HepG2 (cell line): ENCODE data around the gene PERCC1. TPM values are rescaled to one million over a fixed set of nuclear protein-coding genes. Genes with fewer than 3 reads are reported as not detected.

Source experiments
- ARNT ChIP-seq: fragments of 450-650 bp; IDR thresholded peaks from 2 replicates; pipeline ENCODE4 v1.6.1; 2017
- ELF4 ChIP-seq: sonication (generic); formaldehyde crosslinking; IDR thresholded peaks from 2 replicates; pipeline ENCODE4 v1.5.0; 2020; ENCODE audit warnings: missing genetic modification reagents, mild to moderate bottlenecking, moderate library complexity, borderline replicate concordance
- GATA4 ChIP-seq: sonication (generic); IDR thresholded peaks from 2 replicates; pipeline ENCODE4 v1.6.1; 2016; ENCODE audit warnings: antibody characterized with exemption, low read depth, borderline replicate concordance
- MED8 ChIP-seq: sonication (generic); formaldehyde crosslinking; IDR thresholded peaks from 2 replicates; pipeline ENCODE4 v1.8.1; 2023; ENCODE audit warnings: mild to moderate bottlenecking, missing genetic modification reagents; ENCODE audit not compliant: insufficient replicate concordance
- NAIF1 ChIP-seq: sonication (generic); formaldehyde crosslinking; IDR thresholded peaks from 2 replicates; pipeline ENCODE4 v1.5.0; 2020; ENCODE audit warnings: mild to moderate bottlenecking, missing genetic modification reagents, borderline replicate concordance
- PITX1 ChIP-seq: sonication (generic); formaldehyde crosslinking; IDR thresholded peaks from 2 replicates; pipeline ENCODE4 v1.5.1; 2020; ENCODE audit warnings: mild to moderate bottlenecking, missing genetic modification reagents
- POLR2G ChIP-seq: fragments of 200-400 bp; formaldehyde crosslinking; IDR thresholded peaks from 2 replicates; pipeline ENCODE4 v1.6.1; 2018; ENCODE audit warnings: mild to moderate bottlenecking, low read depth, low read length, moderate library complexity
- RBM22 ChIP-seq: fragments of 200-400 bp; formaldehyde crosslinking; optimal IDR thresholded peaks from 2 replicates; pipeline ENCODE3; 2017; ENCODE audit warnings: mild to moderate bottlenecking, low read length, moderate library complexity
- SCMH1 ChIP-seq: sonication (generic); formaldehyde crosslinking; IDR thresholded peaks from 2 replicates; pipeline ENCODE4 v1.9.0; 2021; ENCODE audit warnings: missing genetic modification reagents, mild to moderate bottlenecking, borderline replicate concordance
- SOX5 ChIP-seq: IDR thresholded peaks from 2 replicates; pipeline ENCODE4 v1.6.1; 2016; ENCODE audit warnings: borderline replicate concordance
- TCF12 ChIP-seq, 2 experiments: fragments of 450-650 bp in 1 of 2; sonication (generic) in 1 of 2; formaldehyde crosslinking in 1 of 2; IDR thresholded peaks; 2 replicates each; pipeline versions ENCODE4 v1.6.1 to v1.8.0; 2017 to 2022; ENCODE audit warnings: antibody characterized with exemption in 1 of 2, mild to moderate bottlenecking in 1 of 2, missing genetic modification reagents in 1 of 2, moderate library complexity in 1 of 2
- ZNF101 ChIP-seq: sonication (generic); formaldehyde crosslinking; IDR thresholded peaks from 2 replicates; pipeline ENCODE4 v1.4.0; 2020; ENCODE audit warnings: mild to moderate bottlenecking, low read depth, missing genetic modification reagents, borderline replicate concordance
- ZNF12 ChIP-seq: sonication (generic); formaldehyde crosslinking; IDR thresholded peaks from 2 replicates; pipeline ENCODE4 v1.5.0; 2020; ENCODE audit warnings: missing genetic modification reagents
- ZNF260 ChIP-seq: sonication (generic); formaldehyde crosslinking; IDR thresholded peaks from 2 replicates; pipeline ENCODE4 v1.4.0; 2020; ENCODE audit warnings: missing genetic modification reagents, low read depth, mild to moderate bottlenecking, borderline replicate concordance
- ZNF343 ChIP-seq: sonication (generic); formaldehyde crosslinking; IDR thresholded peaks from 2 replicates; pipeline ENCODE4 v1.4.0; 2020; ENCODE audit warnings: mild to moderate bottlenecking, missing genetic modification reagents
- ZNF350 ChIP-seq: sonication (generic); formaldehyde crosslinking; IDR thresholded peaks from 2 replicates; pipeline ENCODE4 v1.4.0; 2020; ENCODE audit warnings: mild to moderate bottlenecking, low read depth, missing genetic modification reagents, borderline replicate concordance
- ZNF354B ChIP-seq: sonication (generic); formaldehyde crosslinking; IDR thresholded peaks from 2 replicates; pipeline ENCODE4 v1.8.0; 2022; ENCODE audit warnings: mild to moderate bottlenecking, missing genetic modification reagents
- ZNF530 ChIP-seq: sonication (generic); formaldehyde crosslinking; IDR thresholded peaks from 2 replicates; pipeline ENCODE4 v1.5.0; 2020; ENCODE audit warnings: low read depth, mild to moderate bottlenecking, missing genetic modification reagents
- ZNF775 ChIP-seq: sonication (generic); formaldehyde crosslinking; IDR thresholded peaks from 2 replicates; pipeline ENCODE4 v1.4.0; 2020; ENCODE audit warnings: missing genetic modification reagents, mild to moderate bottlenecking, moderate library complexity, borderline replicate concordance
- ZNF777 ChIP-seq: sonication (generic); formaldehyde crosslinking; IDR thresholded peaks from 2 replicates; pipeline ENCODE4 v1.4.0; 2020; ENCODE audit warnings: missing genetic modification reagents
- ZNF879 ChIP-seq: sonication (generic); formaldehyde crosslinking; IDR thresholded peaks from 2 replicates; pipeline ENCODE4 v1.8.1; 2023; ENCODE audit warnings: missing genetic modification reagents
- ZSCAN25 ChIP-seq: sonication (generic); formaldehyde crosslinking; IDR thresholded peaks from 2 replicates; pipeline ENCODE4 v1.8.0; 2022; ENCODE audit warnings: mild to moderate bottlenecking, missing genetic modification reagents
- polyA plus RNA-seq, 8 experiments: library from polyadenylated mRNA; depleted of rRNA in 3 of 8; stranded (reverse) in 7 of 8; unstranded in 1 of 8; fragments of >200 nt; fragmentation: Illumina TruSeq in 4 of 8; extraction: Trizol in 4 of 8; gene quantifications; 2 replicates each; pipeline versions ENCODE4 v1.2.1 to v1.2.3, GENCODE V29; 2011 to 2016; ENCODE audit warnings: low read depth in 4 of 8, missing spikeins in 1 of 8, mixed read lengths in 1 of 8; ENCODE audit not compliant: insufficient read depth in 1 of 8
- total RNA-seq, 5 experiments: library from RNA; depleted of rRNA; stranded (reverse); fragments of >200 nt; fragmentation: Illumina TruSeq; extraction: Trizol; gene quantifications; 2 replicates each; pipeline ENCODE4 v1.2.3, GENCODE V29; 2016; ENCODE audit warnings: low read depth in 1 of 5
- TF ChIP-seq, protein P1 (sequence below): sonication (generic); formaldehyde crosslinking; IDR thresholded peaks from 2 replicates; pipeline ENCODE4 v1.5.0; 2020; ENCODE audit warnings: mild to moderate bottlenecking, missing genetic modification reagents, borderline replicate concordance
- TF ChIP-seq, protein P2 (sequence below): sonication (generic); formaldehyde crosslinking; IDR thresholded peaks from 2 replicates; pipeline ENCODE4 v1.4.0; 2020; ENCODE audit warnings: mild to moderate bottlenecking, missing genetic modification reagents

PERCC1 gene
- total and polyA plus RNA-seq, 2 of the 13 experiments (the other 11 are each of a cell fraction or from before 2014, with no cell fraction given): 0.15 TPM; not detected in 1

DNA sequence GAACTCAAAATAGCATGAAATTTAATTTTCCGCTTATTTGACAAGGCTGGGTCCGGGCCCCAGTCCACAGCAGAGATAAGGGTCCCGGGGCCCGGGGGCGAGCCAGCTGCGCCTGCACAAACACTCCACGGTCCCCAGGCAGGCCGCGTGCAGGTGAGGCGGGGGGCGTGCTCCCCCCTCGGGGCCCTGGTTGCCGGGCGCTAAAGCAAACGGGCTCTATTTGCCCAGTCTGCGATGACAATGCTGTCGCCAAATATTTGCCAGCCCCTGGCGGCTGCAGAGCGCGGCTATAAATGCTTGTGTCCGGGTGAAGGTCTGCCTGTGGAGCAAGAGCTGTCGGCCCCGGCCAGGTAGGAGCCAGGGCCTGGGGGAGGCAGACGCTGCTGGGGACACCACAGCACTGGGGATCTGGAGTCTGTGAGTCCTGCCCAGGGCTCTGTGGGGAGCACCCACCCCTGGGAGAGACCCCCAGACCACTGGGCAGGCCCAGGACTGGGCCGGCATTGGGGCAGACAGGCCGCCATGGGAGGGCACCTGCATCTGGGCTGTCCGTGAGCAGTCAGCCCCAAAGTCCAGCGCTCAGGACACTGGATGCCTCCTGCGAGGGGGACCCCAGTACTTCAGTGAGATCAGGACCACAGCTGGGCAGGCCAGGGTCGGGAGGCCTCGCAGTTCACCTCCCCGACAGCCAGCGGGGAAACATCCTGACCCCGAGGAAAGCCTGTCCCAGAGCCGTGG lies at the start of gene PERCC1 (continued):
- TF ChIP-seq ZNF101 (CRISPR knock-in tag): no peak
- TF ChIP-seq, protein P1, sequence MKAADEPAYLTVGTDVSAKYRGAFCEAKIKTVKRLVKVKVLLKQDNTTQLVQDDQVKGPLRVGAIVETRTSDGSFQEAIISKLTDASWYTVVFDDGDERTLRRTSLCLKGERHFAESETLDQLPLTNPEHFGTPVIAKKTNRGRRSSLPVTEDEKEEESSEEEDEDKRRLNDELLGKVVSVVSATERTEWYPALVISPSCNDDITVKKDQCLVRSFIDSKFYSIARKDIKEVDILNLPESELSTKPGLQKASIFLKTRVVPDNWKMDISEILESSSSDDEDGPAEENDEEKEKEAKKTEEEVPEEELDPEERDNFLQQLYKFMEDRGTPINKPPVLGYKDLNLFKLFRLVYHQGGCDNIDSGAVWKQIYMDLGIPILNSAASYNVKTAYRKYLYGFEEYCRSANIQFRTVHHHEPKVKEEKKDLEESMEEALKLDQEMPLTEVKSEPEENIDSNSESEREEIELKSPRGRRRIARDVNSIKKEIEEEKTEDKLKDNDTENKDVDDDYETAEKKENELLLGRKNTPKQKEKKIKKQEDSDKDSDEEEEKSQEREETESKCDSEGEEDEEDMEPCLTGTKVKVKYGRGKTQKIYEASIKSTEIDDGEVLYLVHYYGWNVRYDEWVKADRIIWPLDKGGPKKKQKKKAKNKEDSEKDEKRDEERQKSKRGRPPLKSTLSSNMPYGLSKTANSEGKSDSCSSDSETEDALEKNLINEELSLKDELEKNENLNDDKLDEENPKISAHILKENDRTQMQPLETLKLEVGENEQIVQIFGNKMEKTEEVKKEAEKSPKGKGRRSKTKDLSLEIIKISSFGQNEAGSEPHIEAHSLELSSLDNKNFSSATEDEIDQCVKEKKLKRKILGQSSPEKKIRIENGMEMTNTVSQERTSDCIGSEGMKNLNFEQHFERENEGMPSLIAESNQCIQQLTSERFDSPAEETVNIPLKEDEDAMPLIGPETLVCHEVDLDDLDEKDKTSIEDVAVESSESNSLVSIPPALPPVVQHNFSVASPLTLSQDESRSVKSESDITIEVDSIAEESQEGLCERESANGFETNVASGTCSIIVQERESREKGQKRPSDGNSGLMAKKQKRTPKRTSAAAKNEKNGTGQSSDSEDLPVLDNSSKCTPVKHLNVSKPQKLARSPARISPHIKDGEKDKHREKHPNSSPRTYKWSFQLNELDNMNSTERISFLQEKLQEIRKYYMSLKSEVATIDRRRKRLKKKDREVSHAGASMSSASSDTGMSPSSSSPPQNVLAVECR: peak; percentile 50; the same call in 1 of the 2 replicates
- TF ChIP-seq, protein P2, sequence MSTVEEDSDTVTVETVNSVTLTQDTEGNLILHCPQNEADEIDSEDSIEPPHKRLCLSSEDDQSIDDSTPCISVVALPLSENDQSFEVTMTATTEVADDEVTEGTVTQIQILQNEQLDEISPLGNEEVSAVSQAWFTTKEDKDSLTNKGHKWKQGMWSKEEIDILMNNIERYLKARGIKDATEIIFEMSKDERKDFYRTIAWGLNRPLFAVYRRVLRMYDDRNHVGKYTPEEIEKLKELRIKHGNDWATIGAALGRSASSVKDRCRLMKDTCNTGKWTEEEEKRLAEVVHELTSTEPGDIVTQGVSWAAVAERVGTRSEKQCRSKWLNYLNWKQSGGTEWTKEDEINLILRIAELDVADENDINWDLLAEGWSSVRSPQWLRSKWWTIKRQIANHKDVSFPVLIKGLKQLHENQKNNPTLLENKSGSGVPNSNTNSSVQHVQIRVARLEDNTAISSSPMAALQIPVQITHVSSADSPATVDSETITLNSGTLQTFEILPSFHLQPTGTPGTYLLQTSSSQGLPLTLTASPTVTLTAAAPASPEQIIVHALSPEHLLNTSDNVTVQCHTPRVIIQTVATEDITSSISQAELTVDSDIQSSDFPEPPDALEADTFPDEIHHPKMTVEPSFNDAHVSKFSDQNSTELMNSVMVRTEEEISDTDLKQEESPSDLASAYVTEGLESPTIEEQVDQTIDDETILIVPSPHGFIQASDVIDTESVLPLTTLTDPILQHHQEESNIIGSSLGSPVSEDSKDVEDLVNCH (CRISPR knock-in tag): no peak
- TF ChIP-seq ZNF775 (CRISPR knock-in tag): no peak
- TF ChIP-seq ZNF343 (CRISPR knock-in tag): no peak
- TF ChIP-seq ZNF777: peak; percentile 49; the same call in 1 of the 2 replicates
- TF ChIP-seq ZNF530: no peak
- TF ChIP-seq ZNF350 (CRISPR knock-in tag): peak; percentile 62
- TF ChIP-seq GATA4: 0 out of 2 replicates have a peak, but pooled peaks have one; percentile 28
- TF ChIP-seq TCF12 (IDR thresholded peaks at IDR 0.05): no peak
- TF ChIP-seq TCF12 (CRISPR knock-in tag; IDR thresholded peaks at IDR 0.05): peak; percentile 66
- peak; percentile 76; the same call in 1 of the 2 replicates for TF ChIP-seq PITX1 (CRISPR knock-in tag)
- TF ChIP-seq MED8 (CRISPR knock-in tag): no peak
- no peak for TF ChIP-seq ZNF354B (CRISPR knock-in tag)
- no peak for TF ChIP-seq ZNF260 (CRISPR knock-in tag)
- no peak for TF ChIP-seq ZNF879 (CRISPR knock-in tag)
- no peak for TF ChIP-seq RBM22
- TF ChIP-seq NAIF1 (CRISPR knock-in tag): no peak
- no peak for TF ChIP-seq ELF4 (CRISPR knock-in tag)
- TF ChIP-seq ARNT: no peak
- 0 out of 2 replicates have a peak, but pooled peaks have one; percentile 59 for TF ChIP-seq ZNF12 (CRISPR knock-in tag)
- TF ChIP-seq ZSCAN25: peak; percentile 48; the same call in 1 of the 2 replicates
- peak; percentile 86 for TF ChIP-seq SOX5 (CRISPR knock-in tag)
- TF ChIP-seq POLR2G: no peak
- TF ChIP-seq SCMH1 (CRISPR knock-in tag): no peak
